Islet precursor cell (in vitro differentiated cells): ENCODE results near the gene NTRK1.
A peak's percentile ranks its signal among the peaks of the same experiment; 100 is the strongest.

ENCODE experiments used
- DNase-seq: peaks from one replicate; pipeline ENCODE4 v3.0.0-alpha.2; 2018

Gene NTRK1

GRCh38 chr1:156839426-156840109 is 21.1 kb upstream of the NTRK1 start:
- no peak for DNase-seq

GRCh38 chr1:156840186-156840897 is 20.3 kb upstream of the NTRK1 start:
- no peak for DNase-seq

- DNase-seq = no peak
Measured at GRCh38 chr1:156840898-156841279, 19.8 kb upstream of the NTRK1 start.

- no peak for DNase-seq
Measured at GRCh38 chr1:156841295-156841855, 19.3 kb upstream of the NTRK1 start.

DNA sequence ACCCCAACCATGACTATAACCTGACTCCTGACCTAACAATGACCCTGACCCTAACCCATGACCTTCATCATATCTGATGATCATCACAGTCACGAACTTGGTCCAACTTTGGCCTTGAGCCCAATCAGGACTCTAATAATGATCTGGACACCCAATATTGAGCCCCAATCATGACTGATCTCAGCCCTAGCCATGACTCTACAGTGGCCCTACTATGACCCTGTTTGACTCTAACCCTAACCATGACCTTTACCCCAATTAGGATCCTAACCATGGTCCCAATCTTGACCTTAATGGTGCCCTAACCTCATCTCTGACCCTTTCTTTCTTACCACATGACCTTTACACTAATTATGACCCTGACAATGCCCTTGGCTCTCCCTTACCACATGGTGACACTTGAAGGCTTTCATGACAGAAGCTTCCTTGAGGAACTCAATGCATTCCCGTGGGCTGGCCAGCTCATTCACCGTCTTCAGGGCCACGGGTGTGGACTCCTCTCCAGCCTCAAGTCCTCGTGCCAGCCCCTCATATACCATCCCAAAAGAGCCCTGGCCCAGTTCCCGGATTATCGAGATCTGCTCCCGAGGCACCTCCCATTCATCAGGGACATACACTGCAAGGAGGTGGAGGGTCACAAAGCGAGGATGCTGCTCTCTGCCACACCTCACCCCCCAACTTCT is 17.9 kb upstream of the NTRK1 start:
- DNase-seq = no peak

- no peak for DNase-seq
Measured at GRCh38 chr1:156844102-156844501, 16.6 kb upstream of the NTRK1 start.

- no peak for DNase-seq
Measured at GRCh38 chr1:156844638-156845037, 16.0 kb upstream of the NTRK1 start.

DNA sequence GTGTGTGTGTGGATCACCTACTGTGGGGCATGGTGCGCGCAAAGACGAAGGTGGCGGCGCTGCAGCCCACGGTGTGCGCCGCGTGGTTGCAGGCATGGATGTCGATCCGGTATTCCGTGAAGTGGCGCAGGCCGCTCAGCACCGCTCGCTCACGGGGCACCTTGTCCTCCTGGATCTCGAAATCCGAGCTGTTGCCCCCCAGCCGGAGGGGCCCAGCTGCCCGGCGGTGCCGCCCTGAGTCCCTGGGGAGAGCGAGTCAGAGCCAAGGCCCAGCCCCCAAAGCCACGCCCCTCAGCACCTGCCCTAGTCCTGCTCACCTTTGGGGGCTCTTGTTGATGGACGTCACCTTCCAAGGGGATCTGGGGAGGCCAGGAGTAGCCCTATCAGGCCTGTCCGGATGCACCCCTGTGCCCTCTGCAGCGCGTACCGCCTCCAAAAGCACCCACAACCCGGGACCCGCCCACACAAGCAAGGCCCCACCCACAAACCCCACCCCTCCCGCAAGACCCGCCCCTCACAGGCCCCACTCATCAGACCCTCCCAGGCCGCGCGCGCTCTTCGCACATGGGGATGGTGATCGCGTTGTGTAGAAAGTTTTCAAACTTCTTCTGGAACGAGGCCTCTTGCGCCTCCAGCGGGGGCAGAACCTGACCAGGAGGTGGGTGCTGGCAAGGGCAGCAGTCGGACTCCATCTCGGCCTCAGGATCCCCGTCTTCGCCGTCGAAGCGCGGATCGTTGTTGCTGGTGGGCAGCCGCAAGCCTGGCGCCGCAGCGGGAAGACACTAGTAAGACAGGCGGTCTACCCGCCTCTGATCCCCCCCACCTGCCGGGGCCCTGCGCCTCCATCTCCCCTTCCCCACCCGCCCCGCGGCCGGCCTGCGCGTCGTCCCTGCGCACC is 15.4 kb upstream of the NTRK1 start:
- DNase-seq = no peak

DNA sequence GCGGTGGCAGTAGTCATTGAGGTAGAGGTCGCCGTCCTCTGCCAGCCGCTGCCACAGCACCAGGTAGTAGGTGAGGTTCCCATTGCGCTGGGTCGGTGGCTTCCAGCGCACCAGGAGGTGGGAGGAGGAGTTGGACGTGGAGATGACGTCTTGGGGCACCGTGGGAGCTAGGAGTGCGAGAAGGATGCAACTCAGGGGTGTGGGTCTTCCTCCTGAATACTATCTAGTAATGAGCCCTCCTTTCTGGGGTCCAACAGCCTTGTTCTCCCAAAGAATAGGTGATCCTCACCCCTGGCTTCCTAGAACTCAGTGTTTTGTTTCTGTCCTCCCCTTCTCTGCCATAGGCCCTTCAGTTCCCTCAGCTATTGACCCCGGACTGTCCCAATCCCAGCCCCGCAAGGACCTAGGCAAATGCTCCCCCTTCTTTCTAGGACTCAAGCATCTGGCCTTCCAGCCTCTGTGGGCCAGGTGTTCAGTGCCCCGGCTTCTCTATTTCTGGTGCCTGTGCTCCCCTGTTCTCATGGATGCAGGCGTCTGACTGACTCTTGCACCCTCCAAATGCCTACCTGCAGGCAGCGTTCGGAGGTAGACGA is 14.6 kb upstream of the NTRK1 start:
- DNase-seq = no peak

- DNase-seq = no peak
Measured at GRCh38 chr1:156846643-156847042, 14.0 kb upstream of the NTRK1 start.

DNA sequence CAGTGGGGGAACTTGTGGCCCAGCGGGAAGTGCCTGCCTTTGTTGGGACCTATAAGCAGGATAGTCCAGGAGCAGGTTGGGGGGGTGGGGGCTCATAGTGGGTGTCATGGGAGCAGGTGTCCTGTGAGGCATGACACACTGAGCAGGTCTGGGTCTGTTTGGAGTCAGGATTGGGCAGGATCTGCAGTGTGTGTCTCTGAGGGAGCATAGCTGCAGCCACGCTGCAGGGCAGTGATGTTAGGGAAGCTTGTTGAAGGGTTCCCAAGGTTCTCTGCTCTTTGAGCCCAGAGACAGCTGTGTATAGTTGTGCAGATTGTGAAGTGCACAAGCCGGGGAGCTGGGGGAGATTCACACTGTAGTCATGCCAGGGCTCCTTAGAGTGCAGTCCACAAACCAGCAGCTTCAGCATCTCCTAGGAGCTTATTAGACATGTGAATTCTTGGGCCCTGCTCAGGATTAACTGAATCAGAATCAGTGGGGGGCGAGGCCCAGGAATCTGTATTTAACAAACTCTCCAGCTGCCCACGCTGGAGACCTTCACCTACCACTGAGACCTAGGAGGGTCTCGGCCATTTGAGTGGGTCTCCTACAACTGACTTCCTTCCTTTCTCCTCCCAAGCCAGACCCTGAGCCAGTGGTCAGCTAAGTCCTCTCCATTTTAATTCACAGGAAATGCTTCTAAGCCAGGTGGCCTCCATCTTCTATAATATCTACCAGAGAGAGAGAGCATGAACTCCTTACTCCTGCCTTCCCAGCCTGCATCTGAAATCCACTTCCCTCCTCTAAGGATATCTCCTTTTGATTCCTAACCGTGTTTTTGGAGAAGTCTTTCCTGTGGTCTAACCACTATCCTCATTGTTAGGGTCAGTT is 12.8 kb upstream of the NTRK1 start:
- no peak for DNase-seq

DNA sequence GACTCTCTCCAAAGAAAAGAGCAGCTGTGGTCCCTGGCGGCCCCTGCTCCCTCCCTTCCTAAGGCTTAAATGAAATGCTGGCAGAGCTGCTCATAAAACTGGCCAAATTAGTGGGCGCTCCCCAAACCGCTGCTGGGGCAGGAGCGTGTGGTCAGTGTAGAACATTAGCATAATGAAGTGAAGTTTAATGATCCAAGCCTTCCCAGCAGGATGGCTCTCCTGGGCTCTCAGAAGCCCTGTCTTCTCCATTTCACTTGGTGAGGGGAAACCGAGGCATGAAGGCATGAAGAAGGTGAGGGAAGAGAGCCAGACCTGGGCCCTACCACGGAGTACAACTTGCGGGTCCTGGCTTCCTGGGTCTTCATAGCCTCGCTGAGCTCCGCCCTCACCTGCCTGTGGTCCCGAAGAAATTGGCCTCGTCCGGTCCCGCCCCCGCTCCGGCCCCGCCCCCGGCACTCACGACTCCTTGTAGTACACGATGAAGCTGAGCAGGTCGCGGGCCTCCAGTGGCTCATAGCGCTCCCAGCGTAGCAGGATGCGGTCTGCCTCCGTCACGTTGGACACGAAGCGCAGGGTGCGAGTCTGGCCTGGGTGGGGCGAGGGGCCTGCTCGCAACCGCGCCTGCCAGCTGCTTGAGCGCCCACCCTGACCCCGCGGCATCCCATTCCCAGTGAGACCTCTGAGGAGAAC is 12.1 kb upstream of the NTRK1 start:
- DNase-seq = peak; percentile 90

DNA sequence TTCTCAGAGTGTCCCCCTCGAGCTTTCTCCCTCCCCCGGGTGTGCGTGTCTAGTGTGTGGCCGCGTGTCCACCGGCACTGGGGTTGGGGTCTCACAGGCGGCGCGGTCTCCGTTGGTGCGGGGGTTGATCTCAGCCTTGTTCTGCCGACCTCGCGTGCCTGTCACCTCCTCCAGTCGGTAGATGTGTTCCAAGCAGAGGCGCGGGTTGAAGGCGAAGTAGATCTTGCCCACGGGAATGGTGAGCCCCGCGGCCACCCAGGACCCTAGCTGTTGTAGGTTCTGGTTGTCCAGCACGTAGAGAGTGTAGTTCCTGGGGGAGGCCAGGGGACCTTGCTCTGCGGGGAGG is 11.5 kb upstream of the NTRK1 start:
- DNase-seq = no peak

DNA sequence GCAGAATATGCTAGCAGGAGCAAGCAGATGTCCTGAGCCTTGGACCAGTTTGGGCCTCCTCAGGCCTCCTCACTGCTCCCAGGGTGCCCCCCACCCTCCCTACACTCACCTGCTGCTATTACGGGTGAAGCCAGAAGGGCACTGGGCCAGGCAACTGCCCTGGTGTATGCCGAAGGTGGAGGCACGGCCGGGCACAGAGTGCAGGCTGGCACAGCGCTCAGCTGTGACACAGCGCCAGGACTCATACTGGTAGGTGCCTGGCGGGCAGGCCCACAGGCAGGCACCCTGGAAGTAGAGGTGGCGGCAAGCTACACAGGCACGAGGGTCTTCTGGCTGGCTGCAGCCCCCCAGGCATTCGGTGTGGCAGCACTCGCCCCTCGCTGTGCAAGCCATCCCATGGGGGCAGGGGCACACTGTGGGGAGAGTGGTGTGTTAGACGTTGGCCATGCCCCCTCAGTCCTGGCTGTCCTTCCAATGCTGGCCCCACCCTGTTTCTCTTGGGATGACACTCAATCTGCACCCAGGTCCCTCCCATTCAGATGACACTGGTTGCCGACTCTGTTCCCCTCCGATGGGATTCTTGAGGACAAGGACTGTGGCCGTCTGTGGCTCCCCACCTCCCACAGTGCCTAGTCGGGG is 8.8 kb upstream of the NTRK1 start:
- no peak for DNase-seq

DNA sequence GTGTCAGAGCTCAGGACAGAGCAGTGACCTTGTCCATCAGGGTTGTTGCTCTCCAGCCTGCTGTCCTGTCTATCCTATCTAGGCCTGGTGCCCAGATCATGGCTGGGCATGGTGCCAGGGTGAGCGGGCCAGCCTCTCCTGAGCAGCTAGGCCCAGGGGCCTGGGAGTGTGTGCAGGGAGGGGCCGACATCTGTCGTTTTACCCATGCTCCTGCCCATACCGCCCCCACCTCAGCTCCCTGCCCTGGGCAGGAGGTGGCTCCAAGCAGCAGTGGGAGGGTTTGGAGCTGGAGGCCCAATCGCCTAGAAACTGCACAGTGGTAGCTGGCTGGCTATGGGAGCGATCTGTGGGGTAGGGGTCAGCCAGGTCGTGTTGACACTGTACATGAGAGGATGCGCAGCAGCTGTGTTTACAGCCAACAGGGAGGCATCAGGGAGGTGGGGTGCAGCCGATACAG is 8.2 kb upstream of the NTRK1 start:
- no peak for DNase-seq

- DNase-seq = no peak
Measured at GRCh38 chr1:156853761-156854160, 6.9 kb upstream of the NTRK1 start.

DNA sequence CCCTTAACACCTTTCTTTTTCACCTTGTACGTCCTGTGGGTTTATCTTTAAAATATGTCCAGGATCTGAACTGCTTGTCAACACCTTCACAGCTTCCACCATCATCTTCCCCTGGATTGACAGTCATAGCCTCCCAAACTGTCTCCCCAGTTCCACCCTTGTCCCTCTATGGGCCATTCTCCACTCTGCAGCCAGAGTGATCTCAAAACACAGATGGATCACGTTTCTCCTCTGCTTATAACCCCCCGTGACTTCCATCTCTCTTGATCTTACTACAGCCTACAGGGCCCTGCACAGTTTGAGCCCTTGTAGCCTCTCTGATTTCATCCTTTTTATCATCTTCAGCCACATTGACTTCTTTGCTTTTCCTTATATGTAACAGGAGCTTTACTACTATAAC is 6.0 kb upstream of the NTRK1 start:
- no peak for DNase-seq

DNA sequence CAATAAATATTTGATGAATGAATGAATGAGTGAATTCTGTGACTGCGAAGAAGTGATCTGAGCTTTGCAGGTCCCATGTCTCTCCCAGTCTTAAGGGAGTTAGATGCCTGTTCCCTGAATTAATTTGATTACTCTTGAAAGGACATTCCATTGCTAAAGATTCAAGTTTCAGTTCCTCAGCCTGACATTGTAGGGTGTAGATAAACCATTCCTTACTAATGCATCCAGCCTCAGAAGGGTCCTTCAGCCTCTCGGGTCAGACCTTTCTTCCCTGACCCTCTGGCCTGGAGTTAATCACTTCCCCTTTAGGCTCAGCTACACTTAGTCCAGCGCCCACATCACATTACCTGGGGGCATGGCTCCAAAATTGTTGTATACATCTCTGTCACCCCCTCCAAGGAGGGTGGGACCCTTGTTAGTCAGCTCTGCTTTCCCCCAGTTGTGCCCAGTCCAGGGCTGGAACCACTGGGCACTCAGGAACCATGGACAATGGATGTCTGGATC is 4.3 kb upstream of the NTRK1 start:
- DNase-seq = no peak

DNA sequence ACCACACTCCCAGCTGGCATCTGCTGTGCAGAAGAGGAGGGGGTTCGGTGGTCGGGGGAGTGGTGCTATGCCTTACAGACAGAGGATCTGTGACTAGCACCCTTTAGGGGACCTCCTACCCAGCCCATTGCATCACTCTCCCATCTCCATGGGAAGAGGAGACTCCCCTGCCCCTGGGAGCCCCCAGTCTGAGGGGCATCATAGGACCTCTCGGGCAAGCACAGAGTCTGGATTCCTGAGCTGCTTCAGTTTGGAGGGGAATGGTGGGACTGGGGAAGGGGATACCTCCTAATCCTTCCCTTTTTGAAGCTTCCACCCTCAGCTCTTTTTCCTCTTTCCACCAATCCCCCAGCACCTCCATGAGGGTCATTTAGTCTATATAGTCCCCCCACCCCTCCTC is 3.1 kb upstream of the NTRK1 start:
- DNase-seq = no peak

DNA sequence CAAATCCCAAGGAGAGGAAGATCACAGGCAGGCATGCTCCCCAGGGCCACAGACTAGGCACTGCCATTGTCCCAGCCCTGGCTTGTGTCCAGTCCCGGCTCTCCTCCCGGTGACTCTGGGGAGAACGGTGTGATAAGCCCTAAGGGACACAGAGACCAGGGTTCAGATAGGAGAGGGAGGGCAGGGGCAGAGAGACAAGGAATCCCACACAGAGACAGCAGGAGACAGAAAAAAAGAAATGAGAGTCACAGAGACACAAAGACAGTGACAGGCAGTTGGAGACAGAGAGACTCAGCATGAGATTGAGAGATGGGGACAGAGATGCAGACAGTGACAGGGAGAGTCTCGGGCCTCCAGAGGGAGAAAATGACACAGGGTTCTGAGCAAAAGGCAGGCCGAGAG is 2.1 kb upstream of the NTRK1 start:
- no peak for DNase-seq
